ENCODE data around the gene DPP6. TPM values are rescaled to one million over a fixed set of nuclear protein-coding genes. Genes with fewer than 3 reads are reported as not detected.

Gene DPP6
- total RNA-seq, 1 donor from 2014 or later = not detected

- Mint-ChIP-seq H3K36me3 (ENCODE audit: low read depth) (no peaks in the 10 kb centered on the region), H3K4me3 (no peak overlapping the region), H3K4me1 (no peaks in the 10 kb centered on the region), H3K27me3 (no peaks in the 10 kb centered on the region), H3K27ac (no peak overlapping the region), H3K9me3 (peaks cover 4% of the 10 kb centered on the region)
- DNase-seq = no peak
- intact Hi-C loops (cut with micrococcal nuclease) = no loop called here
Measured at GRCh38 chr7:154198481-154198880, 146.3 kb downstream of the DPP6 start.

- no peak overlapping the region for H3K27ac Mint-ChIP-seq
Measured at GRCh38 chr7:154200241-154200640, 148.0 kb downstream of the DPP6 start.

GRCh38 chr7:154202002-154202401 lies 149.8 kb downstream of the DPP6 start:
- intact Hi-C loops (cut with micrococcal nuclease) = no loop called here
- H3K4me1 Mint-ChIP-seq = no peaks in the 10 kb centered on the region
- H3K9me3 Mint-ChIP-seq = peaks cover under 1% of the 10 kb centered on the region
- H3K27ac Mint-ChIP-seq = no peak overlapping the region
- no peak overlapping the region for H3K4me3 Mint-ChIP-seq
- DNase-seq = no peak
- no peaks in the 10 kb centered on the region for H3K36me3 Mint-ChIP-seq (ENCODE audit: low read depth)
- H3K27me3 Mint-ChIP-seq = no peaks in the 10 kb centered on the region

More at GRCh38 chr7:154200241-154200640, 148.0 kb downstream of the DPP6 start:
- intact Hi-C loops (cut with micrococcal nuclease) = no loop called here
- H3K4me3 Mint-ChIP-seq = no peak overlapping the region
- peaks cover 4% of the 10 kb centered on the region for H3K9me3 Mint-ChIP-seq
- DNase-seq = no peak
- no peaks in the 10 kb centered on the region for H3K27me3 Mint-ChIP-seq
- no peaks in the 10 kb centered on the region for H3K36me3 Mint-ChIP-seq (ENCODE audit: low read depth)
- no peaks in the 10 kb centered on the region for H3K4me1 Mint-ChIP-seq

DNA sequence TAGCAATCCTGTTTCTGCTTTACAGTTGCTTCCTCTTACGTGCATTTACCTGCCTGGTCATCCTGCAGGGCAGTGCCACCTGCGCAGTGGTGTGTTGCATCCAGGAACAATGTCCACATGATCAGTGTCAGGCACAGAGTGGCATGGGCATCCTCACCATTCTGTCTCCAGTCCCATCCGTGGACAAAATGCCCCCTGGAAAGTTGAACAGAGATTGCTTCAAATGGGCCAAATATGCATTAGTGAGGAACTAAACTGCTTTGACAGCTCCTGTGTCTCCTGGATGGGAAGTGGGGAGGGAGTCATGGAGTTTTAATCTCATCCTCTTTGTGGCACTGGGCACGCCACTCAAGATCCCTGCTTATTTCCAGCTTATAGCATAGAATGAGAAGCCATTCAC lies 151.8 kb downstream of the DPP6 start:
- intact Hi-C loops (cut with micrococcal nuclease) = no loop called here
- H3K27ac Mint-ChIP-seq = no peak overlapping the region
- no peaks in the 10 kb centered on the region for H3K9me3 Mint-ChIP-seq
- H3K4me3 Mint-ChIP-seq = no peak overlapping the region
- H3K36me3 Mint-ChIP-seq (ENCODE audit: low read depth) = no peaks in the 10 kb centered on the region
- no peak for DNase-seq
- no peaks in the 10 kb centered on the region for H3K27me3 Mint-ChIP-seq
- H3K4me1 Mint-ChIP-seq = no peaks in the 10 kb centered on the region

DNA sequence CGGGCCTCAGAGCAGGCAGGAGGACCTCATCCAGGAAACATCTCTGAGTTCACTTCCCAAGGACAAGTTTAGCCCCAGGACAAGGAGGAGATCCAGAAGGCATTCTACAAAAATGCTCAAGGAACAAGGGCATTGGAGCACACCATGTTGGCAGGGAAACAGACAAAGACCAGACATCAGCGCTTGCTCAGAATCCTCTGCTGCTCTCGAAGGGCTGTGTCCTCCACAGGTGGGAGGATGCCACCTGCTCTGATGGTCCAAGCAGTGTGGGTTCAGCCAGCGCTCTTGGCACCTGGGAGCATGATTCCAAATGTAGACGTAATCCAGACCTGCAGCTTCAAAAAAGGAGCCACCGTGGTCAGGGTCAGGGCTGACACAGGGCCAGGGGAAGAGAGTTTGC lies 160.7 kb downstream of the DPP6 start:
- no peaks in the 10 kb centered on the region for H3K9me3 Mint-ChIP-seq
- H3K36me3 Mint-ChIP-seq (ENCODE audit: low read depth) = no peaks in the 10 kb centered on the region
- no peak for DNase-seq
- no peak overlapping the region for H3K27ac Mint-ChIP-seq
- H3K27me3 Mint-ChIP-seq = no peaks in the 10 kb centered on the region
- intact Hi-C loops (cut with micrococcal nuclease) = no loop called here
- no peaks in the 10 kb centered on the region for H3K4me1 Mint-ChIP-seq
- no peak overlapping the region for H3K4me3 Mint-ChIP-seq

- Mint-ChIP-seq H3K4me3 (no peak overlapping the region), H3K27ac (no peak overlapping the region), H3K9me3 (no peaks in the 10 kb centered on the region), H3K27me3 (no peaks in the 10 kb centered on the region), H3K36me3 (ENCODE audit: low read depth) (no peaks in the 10 kb centered on the region), H3K4me1 (no peaks in the 10 kb centered on the region)
- intact Hi-C loops (cut with micrococcal nuclease) = no loop called here
- DNase-seq = no peak
Measured at GRCh38 chr7:154217688-154218340, 165.6 kb downstream of the DPP6 start.

DNA sequence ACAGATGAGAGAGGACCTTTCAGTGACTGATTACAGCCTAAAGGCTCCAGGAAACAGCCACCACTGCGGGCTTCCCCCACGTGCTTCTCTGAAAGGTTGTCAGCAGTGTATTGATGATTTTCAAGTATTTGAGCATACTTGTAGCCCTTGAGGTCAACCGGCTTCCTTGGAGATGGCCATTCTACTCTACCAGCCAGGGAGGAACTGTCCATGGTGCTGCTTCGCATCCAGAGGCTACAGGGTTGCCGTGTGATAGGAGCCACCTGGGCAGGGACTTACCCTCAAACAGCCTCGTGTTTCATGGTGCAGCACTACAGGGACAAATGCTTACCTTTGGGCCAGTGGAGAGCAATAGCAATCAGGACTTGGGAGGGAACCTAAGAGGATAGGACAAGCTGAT lies 179.5 kb downstream of the DPP6 start:
- Mint-ChIP-seq H3K27ac (no peak overlapping the region), H3K36me3 (ENCODE audit: low read depth) (no peaks in the 10 kb centered on the region), H3K4me3 (no peak overlapping the region), H3K4me1 (no peaks in the 10 kb centered on the region), H3K27me3 (no peaks in the 10 kb centered on the region), H3K9me3 (peaks cover 4% of the 10 kb centered on the region)
- DNase-seq = no peak
- intact Hi-C loops (cut with micrococcal nuclease) = no loop called here

GRCh38 chr7:154232700-154233099 lies 180.5 kb downstream of the DPP6 start:
- no peaks in the 10 kb centered on the region for H3K36me3 Mint-ChIP-seq (ENCODE audit: low read depth)
- H3K27me3 Mint-ChIP-seq = no peaks in the 10 kb centered on the region
- H3K4me1 Mint-ChIP-seq = no peaks in the 10 kb centered on the region
- peaks cover 7% of the 10 kb centered on the region for H3K9me3 Mint-ChIP-seq
- no peak overlapping the region for H3K4me3 Mint-ChIP-seq
- DNase-seq = no peak
- intact Hi-C loops (cut with micrococcal nuclease) = no loop called here
- no peak overlapping the region for H3K27ac Mint-ChIP-seq

DNA sequence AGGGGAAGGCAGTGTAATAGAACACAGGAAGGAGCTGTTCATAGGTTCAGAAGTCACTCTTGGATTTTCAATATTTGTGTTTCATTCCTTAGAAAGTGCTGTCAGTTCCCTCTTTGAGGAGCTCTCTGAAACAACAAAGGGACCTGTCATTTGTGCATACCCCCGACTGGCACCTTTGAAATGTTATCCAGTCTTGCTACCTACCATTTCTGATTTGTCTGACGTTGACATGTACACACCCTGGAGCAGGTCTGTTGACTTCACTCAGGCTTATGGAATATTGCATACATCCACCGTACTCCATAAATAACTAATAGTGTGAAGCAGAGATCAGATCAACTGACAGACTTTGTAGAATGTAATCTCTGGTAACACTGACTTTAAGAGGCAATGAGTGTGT lies 189.8 kb downstream of the DPP6 start:
- intact Hi-C loops (cut with micrococcal nuclease) = no loop called here
- Mint-ChIP-seq H3K27me3 (no peaks in the 10 kb centered on the region), H3K27ac (no peak overlapping the region), H3K4me1 (no peaks in the 10 kb centered on the region), H3K9me3 (peaks cover 8% of the 10 kb centered on the region), H3K4me3 (no peak overlapping the region), H3K36me3 (ENCODE audit: low read depth) (no peaks in the 10 kb centered on the region)
- DNase-seq = no peak

GRCh38 chr7:154242709-154243108 lies 190.5 kb downstream of the DPP6 start:
- no peaks in the 10 kb centered on the region for H3K27me3 Mint-ChIP-seq
- H3K4me1 Mint-ChIP-seq = no peaks in the 10 kb centered on the region
- no peak overlapping the region for H3K4me3 Mint-ChIP-seq
- DNase-seq = no peak
- no peaks in the 10 kb centered on the region for H3K36me3 Mint-ChIP-seq (ENCODE audit: low read depth)
- intact Hi-C loops (cut with micrococcal nuclease) = no loop called here
- no peak overlapping the region for H3K27ac Mint-ChIP-seq
- H3K9me3 Mint-ChIP-seq = peaks cover 5% of the 10 kb centered on the region

DNA sequence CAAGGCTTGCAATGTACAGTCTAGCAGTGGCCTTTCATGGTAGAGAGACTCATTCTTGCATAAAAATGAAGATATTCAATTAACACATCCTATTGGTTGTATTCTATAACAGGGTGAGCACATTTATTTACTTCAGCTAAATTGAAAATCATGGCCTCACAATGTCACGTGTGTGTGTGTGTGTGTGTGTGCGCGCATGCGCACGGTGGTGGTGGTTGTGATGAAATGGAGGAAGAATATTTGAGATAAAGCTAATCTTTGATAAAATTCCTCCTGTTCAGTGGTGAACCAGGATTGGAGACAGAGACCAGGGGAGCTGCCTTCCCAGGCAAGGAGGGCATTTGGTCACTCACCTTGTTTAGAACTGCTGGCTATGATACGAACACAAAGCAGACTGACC lies 199.8 kb downstream of the DPP6 start:
- Mint-ChIP-seq H3K9me3 (peaks cover 3% of the 10 kb centered on the region), H3K4me1 (no peaks in the 10 kb centered on the region), H3K4me3 (no peak overlapping the region), H3K27ac (no peak overlapping the region), H3K27me3 (no peaks in the 10 kb centered on the region), H3K36me3 (ENCODE audit: low read depth) (no peaks in the 10 kb centered on the region)
- intact Hi-C loops (cut with micrococcal nuclease) = no loop called here
- no peak for DNase-seq

DNA sequence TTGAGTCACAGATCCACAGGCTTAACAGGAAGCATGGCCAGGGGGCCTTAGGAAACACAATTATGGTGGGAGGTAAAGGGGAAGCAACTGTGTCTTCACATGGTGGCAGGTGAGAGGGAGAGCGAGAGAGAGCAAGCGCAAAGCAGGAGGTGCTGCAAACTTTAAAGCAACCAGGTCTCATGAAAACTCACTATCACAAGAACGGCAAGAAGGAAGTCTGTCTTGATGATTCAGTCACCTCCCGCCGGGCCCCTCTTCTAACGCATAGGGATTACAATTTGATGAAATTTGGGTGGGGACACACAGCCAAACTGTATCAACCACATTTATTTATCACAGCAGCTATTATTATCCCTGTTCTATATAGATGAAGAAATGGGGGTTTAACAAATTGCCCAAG lies 201.6 kb downstream of the DPP6 start:
- Mint-ChIP-seq H3K27me3 (no peaks in the 10 kb centered on the region), H3K4me1 (no peaks in the 10 kb centered on the region), H3K4me3 (no peak overlapping the region), H3K27ac (no peak overlapping the region), H3K9me3 (peaks cover 3% of the 10 kb centered on the region), H3K36me3 (ENCODE audit: low read depth) (no peaks in the 10 kb centered on the region)
- intact Hi-C loops (cut with micrococcal nuclease) = no loop called here
- DNase-seq = no peak

DNA sequence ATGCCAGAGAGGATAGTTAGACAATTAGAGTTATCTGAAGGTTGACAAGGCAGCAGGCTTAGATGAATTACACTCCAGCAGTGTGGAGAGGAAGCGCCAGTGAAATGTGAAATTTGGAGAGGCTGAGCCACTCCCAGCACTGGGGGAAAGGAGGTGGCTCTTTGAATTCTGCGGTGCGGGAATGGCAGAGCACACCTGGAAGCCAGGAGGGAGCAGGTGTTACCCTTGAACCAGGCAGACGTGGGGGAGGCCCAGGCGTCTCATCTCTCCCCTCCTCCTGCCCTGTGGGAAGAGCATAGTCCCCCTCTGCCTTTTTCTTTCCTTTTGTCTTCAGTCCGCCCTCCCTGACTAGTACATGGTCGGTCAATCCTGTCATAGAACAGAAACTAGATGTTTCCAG lies 203.1 kb downstream of the DPP6 start:
- no peaks in the 10 kb centered on the region for H3K27me3 Mint-ChIP-seq
- H3K36me3 Mint-ChIP-seq (ENCODE audit: low read depth) = no peaks in the 10 kb centered on the region
- no peak overlapping the region for H3K27ac Mint-ChIP-seq
- H3K4me1 Mint-ChIP-seq = no peaks in the 10 kb centered on the region
- intact Hi-C loops (cut with micrococcal nuclease) = no loop called here
- no peak for DNase-seq
- no peak overlapping the region for H3K4me3 Mint-ChIP-seq
- peaks cover 6% of the 10 kb centered on the region for H3K9me3 Mint-ChIP-seq

- Mint-ChIP-seq H3K27me3 (no peaks in the 10 kb centered on the region), H3K27ac (no peak overlapping the region), H3K36me3 (ENCODE audit: low read depth) (no peaks in the 10 kb centered on the region), H3K4me1 (no peaks in the 10 kb centered on the region), H3K4me3 (no peak overlapping the region), H3K9me3 (peaks cover 6% of the 10 kb centered on the region)
- DNase-seq = no peak
- intact Hi-C loops (cut with micrococcal nuclease) = no loop called here
Measured at GRCh38 chr7:154256150-154256549, 204.0 kb downstream of the DPP6 start.

GRCh38 chr7:154259396-154259795 lies 207.2 kb downstream of the DPP6 start:
- H3K27me3 Mint-ChIP-seq = no peaks in the 10 kb centered on the region
- no peak overlapping the region for H3K4me3 Mint-ChIP-seq
- DNase-seq = no peak
- intact Hi-C loops (cut with micrococcal nuclease) = no loop called here
- H3K27ac Mint-ChIP-seq = no peak overlapping the region
- peaks cover 10% of the 10 kb centered on the region for H3K9me3 Mint-ChIP-seq
- H3K4me1 Mint-ChIP-seq = no peaks in the 10 kb centered on the region
- H3K36me3 Mint-ChIP-seq (ENCODE audit: low read depth) = no peaks in the 10 kb centered on the region

All from activated CD4-positive, alpha-beta T cell treated with anti-CD3 and anti-CD28 coated beads, Interleukin-2, amount 10 ng/mL, durations not matched to agents 24 days and 14 days (primary cell).